Suprapubic skin (tissue), 4 donors: ENCODE data around the gene NPB. TPM values are rescaled to one million over a fixed set of nuclear protein-coding genes. Genes with fewer than 3 reads are reported as not detected.

Source experiments
- DNase-seq, 2 donors: peaks; one replicate each; pipeline ENCODE4 v3.0.0-alpha.2; 2019; ENCODE audit warnings: low spot score in 2 of 2
- H3K27ac ChIP-seq: fragments of 200-600 bp; sonication (generic); one replicate; pipeline ENCODE4 v1.5.1; 2019
- H3K27me3 ChIP-seq: fragments of 200-600 bp; sonication (generic); one replicate; pipeline ENCODE4 v1.5.1; 2019
- H3K36me3 ChIP-seq: fragments of 200-600 bp; sonication (generic); one replicate; pipeline ENCODE4 v1.5.1; 2019
- H3K4me1 ChIP-seq: fragments of 200-600 bp; sonication (generic); one replicate; pipeline ENCODE4 v1.5.1; 2019
- H3K4me3 ChIP-seq: fragments of 200-600 bp; sonication (generic); one replicate; pipeline ENCODE4 v1.5.1; 2019; ENCODE audit warnings: mild to moderate bottlenecking
- H3K9me3 ChIP-seq: fragments of 200-600 bp; sonication (generic); one replicate; pipeline ENCODE4 v1.5.1; 2019
- CTCF ChIP-seq, 2 donors: fragments of 200-600 bp in 1 of 2; fragments of 450-650 bp in 1 of 2; sonication (generic) in 1 of 2; IDR thresholded peaks; one replicate each; pipeline ENCODE4 v1.5.1; 2016 to 2019; ENCODE audit warnings: antibody characterized with exemption in 2 of 2, mild to moderate bottlenecking in 1 of 2, moderate library complexity in 1 of 2
- EP300 ChIP-seq: sonication (generic); formaldehyde crosslinking; IDR thresholded peaks from one replicate; pipeline ENCODE4 v1.6.1; 2017; ENCODE audit warnings: antibody characterized with exemption
- POLR2A ChIP-seq, 2 donors: fragments of 450-650 bp; IDR thresholded peaks; one replicate each; pipeline ENCODE4 v1.6.1; 2017; ENCODE audit warnings: antibody characterized with exemption in 2 of 2, mild to moderate bottlenecking in 2 of 2, moderate library complexity in 2 of 2
- POLR2AphosphoS5 ChIP-seq, 3 donors: sonication (generic); formaldehyde crosslinking; IDR thresholded peaks; one replicate each; pipeline ENCODE4 v1.6.1; 2017; ENCODE audit warnings: antibody characterized with exemption in 3 of 3
- WGBS: methylation state at CpG from one replicate; pipeline ENCODE4 v1.1.5; 2018; 5-methylcytosine and 5-hydroxymethylcytosine counted together
- total RNA-seq, 4 donors: library from RNA; depleted of rRNA; stranded (reverse); fragments of >200 nt; gene quantifications; one replicate each; pipeline ENCODE4 v1.1.0, GENCODE V29; 2016

NPB gene
- total RNA-seq, 4 donors from 2014 or later, result 0.40 TPM; not detected in 3

GRCh38 chr17:81898885-81899284 is 3.2 kb upstream of the NPB start:
- Histone ChIP-seq H3K9me3 (no peaks in the 10 kb centered on the region), H3K27ac (no peak overlapping the region), H3K4me1 (peaks cover 17% of the 10 kb centered on the region), H3K36me3 (peaks cover 62% of the 10 kb centered on the region), H3K27me3 (no peaks in the 10 kb centered on the region), H3K4me3 (no peak overlapping the region)
- DNase-seq, result no peak
- TF ChIP-seq EP300 (no peak), POLR2AphosphoS5 (IDR thresholded peaks at IDR 0.05) (no peak), POLR2A (IDR thresholded peaks at IDR 0.05) (no peak), CTCF (IDR thresholded peaks at IDR 0.05) (no peak)
- WGBS, result 76% methylated on average over 3 of the region's 9 CpGs

GRCh38 chr17:81899514-81900166 is 2.4 kb upstream of the NPB start:
- Histone ChIP-seq H3K4me3 (no peak overlapping the region), H3K27me3 (no peaks in the 10 kb centered on the region), H3K9me3 (no peaks in the 10 kb centered on the region), H3K36me3 (peaks cover 62% of the 10 kb centered on the region), H3K4me1 (peaks cover 17% of the 10 kb centered on the region), H3K27ac (no peak overlapping the region)
- TF ChIP-seq EP300 (no peak), CTCF (IDR thresholded peaks at IDR 0.05) (no peak), POLR2AphosphoS5 (IDR thresholded peaks at IDR 0.05) (no peak), POLR2A (IDR thresholded peaks at IDR 0.05) (no peak)
- peak in 1 of 2 donors; percentile 60 for DNase-seq
- WGBS, result 94% methylated on average over 22 of the region's 22 CpGs

- DNase-seq, result peak in 1 of 2 donors; percentile 58
- Histone ChIP-seq H3K9me3 (no peaks in the 10 kb centered on the region), H3K4me1 (peaks cover 17% of the 10 kb centered on the region), H3K27me3 (no peaks in the 10 kb centered on the region), H3K27ac (no peak overlapping the region), H3K36me3 (peaks cover 61% of the 10 kb centered on the region), H3K4me3 (no peak overlapping the region)
- 68% methylated on average over 11 of the region's 18 CpGs for WGBS
- TF ChIP-seq POLR2A (IDR thresholded peaks at IDR 0.05) (no peak), POLR2AphosphoS5 (IDR thresholded peaks at IDR 0.05) (no peak), EP300 (no peak), CTCF (IDR thresholded peaks at IDR 0.05) (no peak)
Observed at GRCh38 chr17:81900181-81900820, 1.7 kb upstream of the NPB start.

GRCh38 chr17:81901167-81902022 is 643 bp upstream of the NPB start:
- Histone ChIP-seq H3K27ac (no peak overlapping the region), H3K4me1 (peaks cover 17% of the 10 kb centered on the region), H3K4me3 (peak overlapping the region; percentile 54), H3K36me3 (peaks cover 60% of the 10 kb centered on the region), H3K27me3 (no peaks in the 10 kb centered on the region), H3K9me3 (no peaks in the 10 kb centered on the region)
- 92% methylated on average over 7 of the region's 21 CpGs for WGBS
- TF ChIP-seq POLR2A (IDR thresholded peaks at IDR 0.05) (no peak), POLR2AphosphoS5 (IDR thresholded peaks at IDR 0.05) (no peak), EP300 (no peak), CTCF (IDR thresholded peaks at IDR 0.05) (no peak)
- DNase-seq, result peak in 1 of 2 donors; percentile 53
